Pancreas (tissue), 10 donors: ENCODE data around the gene IRF5. TPM values are rescaled to one million over a fixed set of nuclear protein-coding genes. Genes with fewer than 3 reads are reported as not detected.

Source experiments
- ATAC-seq, 4 donors: fragments of 200-7000 bp; cut with Tn5 transposase; one replicate each; pipeline versions ENCODE4 v1.8.0 to v1.9.1; 2020; ENCODE audit warnings: mild to moderate bottlenecking in 4 of 4, moderate library complexity in 4 of 4
- DNase-seq, 6 donors: peaks; one replicate each; pipeline ENCODE4 v3.0.0-alpha.2; 2020
- FAIRE-seq: peaks from 2 replicates; lab custom pipeline; 2012; peaks lifted over from hg19 to GRCh38; lab: Jason Lieb, UNC
- H3K27ac ChIP-seq, 4 donors: fragments of 200-600 bp; sonication (generic); 1 replicate in 3 of 4; 2 replicates in 1 of 4; pipeline versions ENCODE4 v1.5.0 to v1.8.0; 2020
- H3K27me3 ChIP-seq, 4 donors: fragments of 200-600 bp; one replicate each; pipeline ENCODE4 v1.8.0; 2021
- H3K36me3 ChIP-seq, 3 donors: fragments of 200-600 bp; sonication (generic) in 1 of 3; one replicate each; pipeline versions ENCODE4 v1.5.0 to v1.8.0; 2020 to 2021
- H3K4me1 ChIP-seq, 3 donors: fragments of 200-600 bp; one replicate each; pipeline ENCODE4 v1.8.0; 2021
- H3K4me3 ChIP-seq, 4 donors: fragments of 200-600 bp; sonication (generic) in 2 of 4; one replicate each; pipeline versions ENCODE4 v1.5.0 to v1.8.0; 2020 to 2021
- H3K9me3 ChIP-seq, 4 donors: fragments of 200-600 bp; one replicate each; pipeline ENCODE4 v1.8.0; 2021
- WGBS, 2 donors: extraction: QIAGEN DNeasy Blood & Tissue Kit; methylation state at CpG; one replicate each; pipeline ENCODE4 v1.1.7; 2013; 5-methylcytosine and 5-hydroxymethylcytosine counted together
- intact Hi-C, 3 donors: fragments of 100-400 bp; cut with DNase I; formaldehyde crosslinking; loops; one replicate each; pipeline versions ENCODE4 v1.11.1 to v1.14.2; 2022
- polyA plus RNA-seq, 2 donors: library from polyadenylated mRNA; stranded (reverse); fragments of 200-250 nt; gene quantifications; one replicate each; pipeline ENCODE4 v1.2.3, GENCODE V29; 2013
- total RNA-seq, 6 donors: library from RNA; stranded (reverse); fragmentation: NEBNext Ultra II Directional in 4 of 6; extraction: Animal tissue kit (Norgen Biotek cat#: 25700) in 4 of 6; gene quantifications; one replicate each; pipeline versions ENCODE4 v1.2.1 to v1.2.4, GENCODE V29; 2021 to 2023
- TF ChIP-seq, protein P1 (sequence below), 4 donors: fragments of 200-600 bp; sonication (generic) in 3 of 4; IDR thresholded peaks; one replicate each; pipeline versions ENCODE4 v1.5.0 to v1.8.0; 2021; ENCODE audit warnings: antibody characterized with exemption in 4 of 4
- donor health status: healthy with polysubstance abuse.
- donor health status: DM: no; HTN: no; CAD: no; lungs with moderate emphysema.
- donor health status: DM: no; HTN: no; CAD: no.
- donor health status: control.
- donor health status: control.
- donor health status: Bipolar disorder and iron deficiency.
- donor health status: DM: yes; HTN: yes; CAD: no.
- donor health status: DM: no; HTN: no; CAD: no.
- donor health status: DM: no; HTN: no; CAD: no.
- donor health status: DM: yes; HTN: yes; CAD: no.

IRF5 gene
- total and polyA plus RNA-seq, 8 donors, result 3.2 to 12.4 (median 5.1) TPM

DNA sequence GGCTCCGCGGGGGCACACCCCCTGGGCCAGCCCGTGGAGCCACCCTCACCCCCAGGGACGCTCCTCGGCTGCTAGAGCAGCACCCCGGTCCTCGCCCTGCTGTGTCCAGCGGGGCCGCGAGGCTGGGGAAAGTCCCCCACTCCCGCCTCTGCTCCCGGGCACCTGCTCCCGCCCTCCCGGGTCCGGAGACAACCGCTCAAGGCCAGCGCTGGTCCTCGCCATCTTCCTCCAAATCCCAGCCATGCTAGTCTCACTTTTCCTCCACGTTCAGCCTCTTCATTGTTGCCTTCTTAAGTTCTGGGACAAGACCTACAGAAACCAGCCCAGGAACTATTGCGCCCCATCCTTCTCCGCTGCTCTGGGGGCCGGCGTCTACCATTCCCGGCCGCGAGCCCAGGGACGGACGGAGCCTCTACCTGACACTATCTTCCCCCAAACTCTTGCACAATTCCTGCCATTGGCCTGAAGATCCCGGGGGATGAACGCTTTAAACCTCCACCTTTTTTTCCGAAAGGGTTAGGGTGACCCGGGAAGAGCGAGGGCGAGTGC, 22.4 kb upstream of the IRF5 start:
- Histone ChIP-seq H3K4me1 (no peaks in the 10 kb centered on the region), H3K4me3 (peak overlapping the region in 1 of 4 donors; percentile 14), H3K27ac (no peak overlapping the region), H3K27me3 (no peaks in the 10 kb centered on the region), H3K9me3 (no peaks in the 10 kb centered on the region), H3K36me3 (no peaks in the 10 kb centered on the region)
- 5 to 8% methylated on average over 29 to 34 of the region's 34 CpGs for WGBS, 2 donors
- TF ChIP-seq, protein P1, sequence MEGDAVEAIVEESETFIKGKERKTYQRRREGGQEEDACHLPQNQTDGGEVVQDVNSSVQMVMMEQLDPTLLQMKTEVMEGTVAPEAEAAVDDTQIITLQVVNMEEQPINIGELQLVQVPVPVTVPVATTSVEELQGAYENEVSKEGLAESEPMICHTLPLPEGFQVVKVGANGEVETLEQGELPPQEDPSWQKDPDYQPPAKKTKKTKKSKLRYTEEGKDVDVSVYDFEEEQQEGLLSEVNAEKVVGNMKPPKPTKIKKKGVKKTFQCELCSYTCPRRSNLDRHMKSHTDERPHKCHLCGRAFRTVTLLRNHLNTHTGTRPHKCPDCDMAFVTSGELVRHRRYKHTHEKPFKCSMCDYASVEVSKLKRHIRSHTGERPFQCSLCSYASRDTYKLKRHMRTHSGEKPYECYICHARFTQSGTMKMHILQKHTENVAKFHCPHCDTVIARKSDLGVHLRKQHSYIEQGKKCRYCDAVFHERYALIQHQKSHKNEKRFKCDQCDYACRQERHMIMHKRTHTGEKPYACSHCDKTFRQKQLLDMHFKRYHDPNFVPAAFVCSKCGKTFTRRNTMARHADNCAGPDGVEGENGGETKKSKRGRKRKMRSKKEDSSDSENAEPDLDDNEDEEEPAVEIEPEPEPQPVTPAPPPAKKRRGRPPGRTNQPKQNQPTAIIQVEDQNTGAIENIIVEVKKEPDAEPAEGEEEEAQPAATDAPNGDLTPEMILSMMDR (IDR thresholded peaks at IDR 0.05), result no peak
- intact Hi-C loops, result no loop called here
- DNase-seq, result peak in 3 of 6 donors; percentile 8 to 60 (median 55)
- peak in 1 of 4 donors; percentile 51 for ATAC-seq
- FAIRE-seq, result no peak

DNA sequence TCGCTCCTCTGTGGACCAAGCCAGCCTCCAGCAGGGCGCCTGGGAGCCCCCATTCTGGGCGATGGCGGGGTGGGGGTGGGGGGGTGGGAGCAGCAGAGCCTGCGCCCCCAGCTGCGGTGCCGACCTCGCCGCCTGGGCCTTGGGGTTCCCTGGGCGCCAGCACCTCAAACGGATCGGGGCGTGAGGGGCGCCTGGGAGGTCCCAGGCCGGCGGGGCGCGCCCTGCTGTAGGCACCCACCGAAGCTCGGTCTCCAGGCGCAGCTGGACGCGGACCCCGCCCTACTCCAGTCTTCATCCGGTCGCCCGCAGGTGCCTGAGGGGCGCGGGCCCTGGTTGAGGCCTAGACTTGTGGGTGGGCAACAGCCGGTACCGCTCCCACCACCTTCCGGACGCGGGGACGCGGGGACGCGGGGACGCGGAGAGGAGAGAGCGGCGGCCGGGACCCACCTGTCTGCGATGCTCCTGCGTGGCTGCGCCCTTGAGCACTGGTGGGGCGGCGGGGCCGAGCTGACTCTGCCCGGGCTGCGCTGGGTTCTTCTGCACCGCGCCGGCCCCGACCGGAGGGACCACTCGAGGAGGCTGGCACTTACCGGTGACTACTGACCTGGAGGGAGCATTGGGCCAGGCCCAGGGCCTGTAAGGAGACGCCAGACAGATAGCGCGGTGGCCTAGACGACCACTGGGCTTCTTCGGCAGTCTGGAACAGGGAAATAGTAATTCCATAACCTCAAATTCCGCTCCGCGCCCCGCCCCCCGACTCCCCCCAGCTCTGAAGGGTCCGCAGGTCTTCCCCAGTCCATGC, 21.7 kb upstream of the IRF5 start:
- Histone ChIP-seq H3K4me1 (no peaks in the 10 kb centered on the region), H3K36me3 (no peaks in the 10 kb centered on the region), H3K9me3 (no peaks in the 10 kb centered on the region), H3K27ac (no peak overlapping the region), H3K4me3 (no peak overlapping the region), H3K27me3 (no peaks in the 10 kb centered on the region)
- TF ChIP-seq, protein P1 (IDR thresholded peaks at IDR 0.05), result no peak
- intact Hi-C loops, result no loop called here
- FAIRE-seq, result no peak
- DNase-seq, result peak in 3 of 6 donors; percentile 9 to 67 (median 52)
- 29 to 35% methylated on average over 67 to 69 of the region's 69 CpGs for WGBS, 2 donors
- no peak for ATAC-seq

DNA sequence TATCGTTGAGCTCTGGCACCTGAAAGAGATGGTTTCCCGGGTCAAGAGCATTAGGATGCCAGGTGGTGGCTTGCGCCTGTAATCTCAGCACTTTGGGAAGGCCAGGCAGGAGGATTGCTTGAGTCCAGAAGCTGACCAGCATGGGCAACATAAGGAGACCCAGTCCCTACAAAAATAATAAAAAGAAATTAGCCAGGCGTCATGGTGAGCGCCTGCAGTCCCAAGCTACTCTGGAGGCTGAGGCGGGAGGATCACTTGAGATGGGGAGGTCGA, 21.1 kb upstream of the IRF5 start:
- ATAC-seq (no peak), DNase-seq (peak in 1 of 6 donors; percentile 5), FAIRE-seq (no peak)
- H3K36me3 ChIP-seq, result no peaks in the 10 kb centered on the region
- no peaks in the 10 kb centered on the region for H3K4me1 ChIP-seq
- H3K27ac ChIP-seq, result no peak overlapping the region
- intact Hi-C loops, result no loop called here
- TF ChIP-seq, protein P1 (IDR thresholded peaks at IDR 0.05), result no peak
- 87 to 89% methylated on average over 7 of the region's 7 CpGs for WGBS, 2 donors
- no peaks in the 10 kb centered on the region for H3K27me3 ChIP-seq
- H3K9me3 ChIP-seq, result no peaks in the 10 kb centered on the region
- no peak overlapping the region for H3K4me3 ChIP-seq

DNA sequence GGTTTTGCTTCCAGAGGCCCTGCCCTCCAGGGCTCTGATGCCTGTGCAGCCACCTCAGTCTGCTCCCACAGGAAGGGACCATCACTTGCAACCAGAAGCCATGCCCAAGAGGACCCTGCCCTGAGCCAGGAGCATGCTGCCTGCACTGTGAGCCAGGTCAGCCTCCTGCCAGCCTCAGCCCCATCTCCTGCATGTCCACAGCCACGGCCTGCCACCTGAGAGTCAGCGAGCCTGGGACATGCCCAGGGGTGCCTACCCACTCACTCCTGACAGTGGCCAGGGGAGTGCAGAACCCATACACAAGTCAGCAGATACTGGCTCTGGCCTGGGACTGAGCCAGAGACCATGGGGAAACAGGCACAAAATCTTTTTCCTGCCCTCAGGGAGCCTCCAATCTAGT, 20.6 kb upstream of the IRF5 start:
- no peaks in the 10 kb centered on the region for H3K36me3 ChIP-seq
- no peaks in the 10 kb centered on the region for H3K9me3 ChIP-seq
- FAIRE-seq (no peak), DNase-seq (peak in 1 of 6 donors; percentile 8), ATAC-seq (no peak)
- TF ChIP-seq, protein P1 (IDR thresholded peaks at IDR 0.05), result no peak
- no peak overlapping the region for H3K27ac ChIP-seq
- intact Hi-C loops, result no loop called here
- H3K27me3 ChIP-seq, result no peaks in the 10 kb centered on the region
- no peak overlapping the region for H3K4me3 ChIP-seq
- 93 to 96% methylated on average over 2 of the region's 2 CpGs for WGBS, 2 donors
- no peaks in the 10 kb centered on the region for H3K4me1 ChIP-seq
